Right renal pelvis (tissue), 4 donors: ENCODE measurements around the gene MED16. TPM values are rescaled to one million over a fixed set of nuclear protein-coding genes. Genes with fewer than 3 reads are reported as not detected.
"Not testable (repeated sequence)": the region's sequence is repeated elsewhere in the genome, so short reads cannot be mapped to it uniquely, and the experiment has no call there.

ENCODE experiments used
- DNase-seq, 4 donors: peaks; one replicate each; pipeline ENCODE4 v3.0.0-alpha.2; 2013; ENCODE audit warnings: low read depth in 4 of 4, low spot score in 3 of 4, missing footprints in 1 of 4
- polyA plus RNA-seq, 4 donors: library from polyadenylated mRNA; unstranded; fragments of 120-200 nt; gene quantifications; one replicate each; pipeline ENCODE4 v1.2.1, GENCODE V29; 2013; ENCODE audit not compliant: insufficient read length in 4 of 4

Gene MED16
- polyA plus RNA-seq, 4 donors: 57.1 to 70.8 (median 60.7) TPM

DNA sequence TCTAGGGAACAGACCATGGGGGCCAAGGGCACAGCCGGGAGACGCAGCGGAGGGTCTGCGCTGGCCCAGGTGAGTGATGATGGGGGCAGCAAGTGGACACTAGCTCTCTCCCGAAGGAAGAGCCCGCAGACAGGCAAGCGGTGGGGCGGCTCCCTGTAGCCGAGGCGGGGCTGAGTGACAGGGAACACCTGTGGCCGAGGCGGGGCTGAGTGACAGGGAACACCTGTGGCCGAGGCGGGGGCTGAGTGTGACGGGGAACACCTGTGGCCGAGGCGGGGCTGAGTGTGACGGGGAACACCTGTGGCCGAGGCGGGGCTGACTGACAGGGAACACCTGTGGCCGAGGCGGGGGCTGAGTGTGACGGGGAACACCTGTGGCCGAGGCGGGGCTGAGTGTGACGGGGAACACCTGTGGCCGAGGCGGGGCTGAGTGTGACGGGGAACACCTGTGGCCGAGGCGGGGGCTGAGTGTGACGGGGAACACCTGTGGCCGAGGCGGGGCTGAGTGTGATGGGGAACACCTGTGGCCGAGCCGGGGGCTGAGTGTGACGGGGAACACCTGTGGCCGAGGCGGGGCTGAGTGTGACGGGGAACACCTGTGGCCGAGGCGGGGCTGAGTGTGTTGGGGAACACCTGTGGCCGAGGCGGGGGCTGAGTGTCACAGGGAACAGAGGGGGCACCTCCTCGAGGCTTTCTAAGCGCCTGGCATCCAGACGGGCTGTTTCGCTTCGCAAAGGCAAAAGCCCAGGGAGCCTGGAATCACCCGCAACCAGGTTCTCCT lies 1.4 kb downstream of the MED16 start:
- DNase-seq: not testable (repeated sequence)

DNA sequence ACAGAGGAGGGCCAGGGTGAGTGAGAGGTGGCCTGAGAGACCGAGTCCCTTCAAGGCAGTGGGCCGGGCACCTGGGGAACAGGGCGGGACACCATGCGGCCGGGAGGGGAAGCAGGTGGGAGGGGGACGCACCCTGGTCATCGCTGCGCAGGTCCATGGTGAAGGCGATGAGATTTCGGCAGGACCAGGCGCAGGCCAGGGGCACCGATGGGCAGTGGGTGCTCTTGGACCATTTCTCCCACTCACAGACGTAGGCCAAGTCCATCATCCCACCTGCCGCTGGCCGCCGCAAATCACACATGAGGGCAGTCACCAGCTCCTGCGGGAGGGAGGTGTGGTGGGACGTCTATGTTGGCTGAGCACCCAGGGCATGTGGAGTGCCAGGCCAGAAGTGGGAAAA lies 2.2 kb downstream of the MED16 start:
- no peak for DNase-seq

DNA sequence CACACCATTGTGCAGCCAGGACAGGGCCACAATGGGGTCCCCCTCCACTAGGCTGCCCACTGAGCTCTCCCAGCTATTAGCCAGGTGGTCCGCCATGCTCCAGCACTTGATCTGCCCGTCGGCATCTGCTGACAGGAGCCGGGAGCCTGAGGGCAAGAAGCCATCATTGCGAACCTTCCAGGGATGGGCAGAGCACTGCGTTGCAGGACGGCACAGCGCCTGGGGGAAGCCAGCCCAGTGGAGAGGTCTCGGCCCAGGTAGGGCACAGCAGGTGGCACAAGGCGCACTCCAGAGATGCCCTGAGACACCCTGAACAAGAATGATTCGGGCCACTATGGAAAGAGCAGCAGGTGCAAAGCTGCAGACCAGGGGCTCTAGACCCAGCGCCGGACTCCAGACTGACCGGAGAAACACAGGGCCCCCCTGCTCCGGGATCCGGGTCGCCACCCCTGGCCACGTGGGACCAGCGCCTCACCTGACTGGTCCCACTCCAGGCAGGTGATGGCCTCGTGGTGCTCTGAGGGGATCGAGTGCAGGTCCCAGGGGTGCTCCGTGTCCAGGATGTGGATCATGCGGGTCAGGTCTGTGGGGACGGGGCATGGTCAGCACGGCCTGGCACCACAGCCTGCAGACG lies 3.2 kb downstream of the MED16 start:
- no peak for DNase-seq

DNA sequence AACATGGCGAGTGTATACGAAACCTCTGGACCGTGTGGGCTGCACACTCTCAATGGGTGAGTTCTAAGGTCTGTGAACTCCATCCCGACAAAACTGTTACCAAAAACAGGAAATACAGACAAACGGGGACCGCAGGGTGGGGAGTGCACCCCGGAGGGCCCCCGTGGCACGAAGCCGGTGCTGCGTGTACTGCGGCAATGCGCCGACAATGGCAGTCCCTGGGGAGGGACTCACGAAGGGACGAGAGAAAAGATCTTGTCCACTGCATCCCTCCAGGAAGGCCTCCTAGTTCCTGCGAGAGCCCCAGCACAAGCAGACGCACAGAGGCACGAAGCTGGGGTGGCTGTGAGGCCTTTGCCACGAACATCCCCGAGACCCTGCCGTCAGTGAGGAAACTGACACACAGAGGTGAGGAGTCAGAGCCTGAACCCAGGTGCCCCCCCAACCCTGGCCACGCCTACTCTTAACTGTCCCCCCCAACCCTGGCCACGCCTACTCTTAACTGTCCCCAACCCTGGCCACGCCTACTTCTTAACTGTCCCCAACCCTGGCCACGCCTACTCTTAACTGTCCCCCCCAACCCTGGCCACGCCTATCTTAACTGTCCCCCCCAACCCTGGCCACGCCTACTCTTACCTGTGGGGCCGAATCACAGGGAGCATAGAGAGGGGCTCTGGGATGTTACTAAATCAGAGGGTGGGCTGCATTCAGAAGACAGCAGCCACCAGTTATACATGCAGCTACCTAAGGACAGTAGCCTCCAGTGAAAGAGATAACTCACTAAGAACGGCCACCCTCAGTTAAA lies 4.2 kb downstream of the MED16 start:
- DNase-seq: no peak

DNA sequence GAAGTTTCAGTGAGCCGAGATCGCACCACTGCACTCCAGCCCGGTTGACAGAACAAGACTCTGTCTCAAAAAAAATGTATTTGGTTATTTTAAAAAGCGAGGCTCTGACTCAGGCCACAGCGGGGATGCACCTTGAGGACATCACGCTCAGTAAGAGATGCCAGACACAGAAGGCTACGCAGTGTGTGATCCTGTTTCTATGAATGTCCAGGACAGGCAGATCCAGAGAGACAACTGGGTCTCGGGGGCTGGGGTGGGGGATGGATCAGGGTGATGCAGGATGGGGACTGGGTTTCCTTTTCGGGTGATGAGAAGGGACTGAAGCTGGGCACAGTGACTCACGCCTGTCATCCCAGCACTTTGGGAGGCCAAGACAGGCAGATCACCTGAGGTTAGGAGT lies 5.4 kb downstream of the MED16 start:
- DNase-seq: no peak

DNA sequence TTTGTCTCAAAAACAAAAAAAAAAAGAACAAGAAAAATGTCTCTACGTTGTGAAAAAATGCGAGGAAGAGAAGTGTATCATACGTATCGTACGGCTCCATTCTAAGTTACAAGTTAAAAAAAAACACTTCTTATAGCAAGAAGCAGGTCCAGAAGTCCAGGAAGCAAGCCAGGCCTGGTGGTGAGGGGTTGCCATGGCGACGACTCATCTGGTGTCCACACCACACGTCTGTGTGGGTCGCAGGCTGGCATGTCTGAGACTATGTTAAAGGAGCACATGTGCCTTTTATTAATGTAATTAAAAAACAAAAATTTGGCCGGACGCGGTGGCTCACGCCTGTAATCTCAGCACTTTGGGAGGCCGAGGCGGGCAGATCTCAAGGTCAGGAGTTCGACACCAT lies 5.9 kb downstream of the MED16 start:
- no peak for DNase-seq

DNA sequence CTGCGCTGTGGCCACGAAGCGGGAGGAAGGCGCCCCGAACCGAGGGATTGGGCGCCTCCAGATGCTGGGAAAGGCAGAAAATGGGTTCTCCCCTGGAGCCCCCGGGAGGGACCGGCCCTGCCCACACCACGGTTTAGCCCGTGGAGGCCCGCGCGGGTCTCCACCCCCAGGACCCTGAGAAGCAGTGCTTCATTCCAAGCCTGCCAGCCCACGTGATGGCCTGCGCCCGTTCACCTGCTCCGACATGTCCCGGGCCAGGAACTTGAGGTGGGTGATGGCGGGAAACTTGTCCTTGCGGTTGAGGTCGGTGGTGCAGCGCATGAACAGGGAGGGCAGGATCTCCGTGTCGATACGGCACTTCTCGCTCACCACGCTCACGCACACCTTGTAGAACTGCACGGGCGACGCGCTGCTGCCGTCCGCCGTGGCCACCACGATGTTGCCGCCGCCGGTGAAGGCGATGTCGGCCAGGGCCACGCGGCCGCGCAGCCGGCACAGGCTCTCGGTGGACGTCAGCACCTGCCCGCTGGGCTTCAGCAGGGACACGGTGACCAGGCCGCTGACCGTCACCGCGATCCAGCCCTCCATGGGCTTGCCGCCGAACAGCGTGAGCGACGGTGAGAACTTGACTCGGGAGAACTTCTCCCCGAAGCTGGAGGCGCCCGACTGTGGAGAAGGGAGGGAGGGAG lies 7.3 kb downstream of the MED16 start:
- no peak for DNase-seq

DNA sequence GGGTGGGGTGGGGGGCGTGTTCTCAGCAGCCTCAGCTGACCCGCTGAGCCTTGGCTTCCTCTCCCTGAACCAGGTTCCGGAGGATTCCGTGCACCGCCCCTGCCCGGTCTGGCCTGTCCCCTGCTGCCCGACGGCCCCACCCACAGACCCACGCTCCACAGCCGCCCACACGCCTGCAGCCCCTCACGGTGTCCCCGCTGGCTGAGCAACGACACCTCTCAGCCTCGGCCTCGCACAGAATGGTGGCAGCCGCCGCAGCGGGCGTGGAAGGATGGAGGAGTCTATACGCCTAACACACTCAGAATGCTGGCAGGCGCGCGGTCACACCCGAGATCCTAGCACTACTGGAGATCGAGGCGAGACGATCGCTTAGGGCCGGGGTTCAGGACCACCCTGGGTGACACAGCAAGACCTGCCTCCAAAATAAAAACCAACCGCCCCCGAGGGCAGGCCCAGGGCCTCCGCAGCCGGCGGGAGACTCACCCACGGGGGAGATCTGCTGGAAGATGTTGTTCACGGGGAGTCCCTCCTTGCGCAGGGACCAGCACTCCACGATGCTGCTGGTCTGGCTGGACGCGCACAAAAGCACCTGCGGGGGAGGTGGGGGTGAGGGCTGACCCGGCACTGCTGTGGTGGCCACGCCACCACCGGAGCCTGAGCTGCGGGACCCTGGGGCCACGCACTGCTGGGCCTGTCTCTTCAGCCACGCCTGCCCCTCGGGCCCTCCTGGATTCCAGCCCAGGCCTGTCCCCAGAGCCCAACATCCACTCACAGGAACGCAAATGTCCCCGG lies 8.4 kb downstream of the MED16 start:
- no peak for DNase-seq

DNA sequence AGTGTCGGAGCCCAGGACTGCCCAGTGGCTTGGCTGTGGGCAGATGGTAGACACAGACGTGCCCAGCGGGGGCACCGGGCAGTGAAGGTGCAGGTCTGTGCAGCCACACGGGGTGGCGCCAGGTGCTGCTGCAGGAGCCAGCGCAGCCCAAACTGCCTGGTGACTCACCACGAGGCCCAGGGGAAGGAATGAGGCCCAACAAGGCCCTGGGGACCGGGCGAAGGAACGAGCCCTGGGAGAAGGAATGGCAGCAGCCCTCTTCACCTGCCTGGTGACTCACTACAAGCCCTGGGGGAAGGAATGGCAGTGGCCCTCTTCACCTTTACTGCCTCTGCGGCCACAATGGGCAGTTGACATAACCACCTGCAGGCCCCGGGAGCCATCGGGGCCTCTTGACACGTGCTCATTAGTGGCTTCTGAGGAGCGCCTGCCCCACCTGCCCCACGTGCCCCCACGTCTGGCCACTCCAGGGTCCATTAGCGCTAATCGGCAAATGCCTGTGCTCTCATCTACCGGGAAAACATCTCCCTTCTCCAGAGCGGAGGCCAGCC lies 9.3 kb downstream of the MED16 start:
- no peak for DNase-seq

DNA sequence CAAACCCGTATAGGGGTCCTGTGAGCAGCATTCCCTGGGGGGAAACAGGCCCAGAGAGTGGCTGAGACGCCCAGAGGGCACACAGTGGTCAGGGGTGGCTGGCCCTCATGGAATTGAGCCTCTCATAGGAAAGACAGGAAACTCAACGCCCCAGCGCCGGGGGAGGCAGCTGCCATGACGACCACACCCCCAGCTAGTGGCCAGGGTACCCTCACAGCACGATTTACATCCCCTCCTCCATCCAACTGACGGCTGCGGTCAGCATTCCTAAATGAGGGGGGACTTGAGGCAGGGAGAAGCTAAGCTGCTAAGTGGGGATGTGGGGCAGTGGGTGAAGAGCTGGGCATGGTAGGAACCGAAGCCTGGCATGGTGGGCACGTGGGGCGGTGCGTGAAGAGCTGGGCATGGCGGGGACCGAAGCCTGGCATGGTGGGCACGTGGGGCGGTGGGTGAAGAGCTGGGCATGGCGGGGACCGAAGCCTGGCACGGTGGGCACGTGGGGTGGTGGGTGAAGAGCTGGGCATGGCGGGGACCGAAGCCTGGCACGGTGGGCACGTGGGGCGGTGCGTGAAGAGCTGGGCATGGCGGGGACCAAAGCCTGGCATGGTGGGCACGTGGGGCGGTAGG lies 10.0 kb downstream of the MED16 start:
- DNase-seq: no peak

DNA sequence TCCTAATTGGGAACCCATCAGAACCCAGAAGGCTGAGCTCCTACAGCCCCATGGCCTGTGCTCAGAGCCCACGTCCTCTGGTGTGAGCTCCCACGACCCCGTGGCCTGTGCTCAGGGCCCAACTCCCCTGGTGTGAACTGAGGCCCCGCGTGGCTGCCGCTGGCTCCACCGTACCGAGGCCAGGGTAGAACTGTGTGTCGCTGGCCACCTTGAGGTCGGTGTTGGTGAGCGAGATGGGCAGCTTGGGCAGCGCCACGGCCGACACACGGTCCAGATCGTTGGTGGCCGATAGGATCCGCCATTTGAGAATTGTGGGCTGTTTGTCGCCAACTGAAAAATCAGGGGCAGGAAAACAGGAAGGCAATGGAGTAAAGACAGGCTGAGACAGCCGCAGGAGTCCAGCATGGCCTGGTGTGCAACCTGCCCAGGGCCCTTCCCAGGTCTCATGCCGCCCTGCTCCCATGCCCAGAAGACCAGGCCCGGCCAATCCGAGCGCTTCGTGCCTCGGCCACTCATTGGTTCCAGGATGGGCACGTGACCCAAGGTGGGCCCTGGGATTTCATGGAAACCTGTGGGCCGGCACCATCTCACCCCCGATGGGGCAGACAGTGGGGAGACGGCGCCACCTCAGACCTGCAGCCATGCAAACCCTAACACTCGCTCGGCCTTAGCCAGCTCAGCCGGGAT lies 11.5 kb downstream of the MED16 start:
- no peak for DNase-seq

DNA sequence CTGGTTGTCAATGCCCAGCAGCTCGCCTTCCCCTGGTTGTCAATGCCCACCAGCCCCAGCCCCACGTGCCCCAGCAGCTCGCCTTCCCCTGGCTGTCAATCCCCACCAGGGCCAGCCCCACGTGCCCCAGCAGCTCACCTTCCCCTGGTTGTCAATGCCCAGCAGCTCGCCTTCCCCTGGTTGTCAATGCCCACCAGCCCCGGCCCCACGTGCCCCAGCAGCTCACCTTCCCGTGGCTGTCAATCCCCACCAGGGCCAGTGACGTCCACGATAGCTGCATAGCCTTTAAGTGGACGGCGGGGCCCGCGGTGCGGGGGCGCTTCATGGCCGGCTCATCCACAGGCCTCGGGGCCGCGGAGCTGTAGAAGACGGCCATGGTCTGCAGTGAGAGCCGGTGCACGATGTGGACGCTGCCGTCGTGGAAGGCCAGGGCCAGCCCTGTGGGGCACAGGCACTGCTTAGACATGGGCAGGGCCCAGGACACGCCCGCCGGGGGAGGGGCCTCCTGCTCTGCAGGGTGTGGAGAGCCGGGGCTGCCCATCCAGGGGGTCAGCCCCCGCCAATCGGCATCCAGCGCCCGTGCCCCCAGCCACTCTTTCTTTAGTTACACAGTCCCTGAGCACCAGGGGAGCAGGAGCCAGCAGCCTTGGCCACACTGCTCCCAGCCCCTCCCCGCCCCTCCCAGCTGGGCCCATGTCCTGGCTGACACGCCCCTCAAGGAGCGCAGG lies 13.1 kb downstream of the MED16 start:
- no peak for DNase-seq

DNA sequence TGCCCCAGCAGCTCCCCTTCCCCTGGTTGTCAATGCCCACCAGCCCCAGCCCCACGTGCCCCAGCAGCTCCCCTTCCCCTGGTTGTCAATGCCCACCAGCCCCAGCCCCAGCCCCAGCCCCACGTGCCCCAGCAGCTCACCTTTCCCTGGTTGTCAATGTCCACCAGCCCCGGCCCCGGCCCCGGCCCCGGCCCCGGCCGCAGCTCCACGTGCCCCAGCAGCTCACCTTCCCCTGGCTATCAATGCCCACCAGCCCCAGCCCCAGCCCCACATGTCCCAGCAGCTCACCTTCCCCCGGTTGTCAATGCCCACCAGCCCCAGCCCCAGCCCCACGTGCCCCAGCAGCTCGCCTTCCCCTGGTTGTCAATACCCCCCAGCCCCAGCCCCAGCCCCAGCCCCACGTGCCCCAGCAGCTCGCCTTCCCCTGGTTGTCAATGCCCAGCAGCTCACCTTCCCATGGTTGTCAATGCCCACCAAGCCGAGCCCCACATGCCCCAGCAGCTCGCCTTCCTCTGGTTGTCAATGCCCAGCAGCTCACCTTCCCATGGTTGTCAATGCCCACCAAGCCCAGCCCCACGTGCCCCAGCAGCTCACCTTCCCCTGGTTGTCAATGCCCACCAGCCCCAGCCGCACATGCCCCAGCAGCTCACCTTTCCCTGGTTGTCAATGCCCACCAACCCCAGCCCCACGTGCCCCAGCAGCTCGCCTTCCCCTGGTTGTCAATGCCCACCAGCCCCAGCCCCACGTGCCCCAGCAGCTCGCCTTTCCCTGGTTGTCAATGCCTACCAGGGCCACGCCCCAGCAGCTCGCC lies 14.0 kb downstream of the MED16 start:
- DNase-seq: not testable (repeated sequence)

DNA sequence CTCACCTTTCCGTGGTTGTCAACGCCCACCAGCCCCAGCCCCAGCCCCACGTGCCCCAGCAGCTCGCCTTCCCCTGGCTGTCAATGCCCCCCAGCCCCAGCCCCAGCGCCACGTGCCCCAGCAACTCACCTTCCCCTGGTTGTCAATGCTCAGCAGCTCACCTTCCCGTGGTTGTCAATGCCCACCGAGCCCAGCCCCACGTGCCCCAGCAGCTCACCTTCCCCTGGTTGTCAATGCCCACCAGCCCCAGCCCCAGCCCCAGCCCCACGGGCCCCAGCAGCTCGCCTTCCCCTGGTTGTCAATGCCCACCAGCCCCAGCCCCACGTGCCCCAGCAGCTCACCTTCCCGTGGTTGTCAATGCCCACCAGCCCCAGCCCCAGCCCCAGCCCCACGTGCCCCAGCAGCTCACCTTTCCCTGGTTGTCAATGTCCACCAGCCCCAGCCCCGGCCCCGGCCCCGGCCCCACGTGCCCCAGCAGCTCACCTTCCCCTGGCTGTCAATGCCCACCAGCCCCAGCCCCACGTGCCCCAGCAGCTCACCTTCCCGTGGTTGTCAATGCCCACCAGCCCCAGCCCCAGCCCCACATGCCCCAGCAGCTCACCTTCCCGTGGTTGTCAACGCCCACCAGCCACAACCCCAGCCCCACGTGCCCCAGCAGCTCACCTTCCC lies 14.9 kb downstream of the MED16 start:
- not testable (repeated sequence) for DNase-seq

DNA sequence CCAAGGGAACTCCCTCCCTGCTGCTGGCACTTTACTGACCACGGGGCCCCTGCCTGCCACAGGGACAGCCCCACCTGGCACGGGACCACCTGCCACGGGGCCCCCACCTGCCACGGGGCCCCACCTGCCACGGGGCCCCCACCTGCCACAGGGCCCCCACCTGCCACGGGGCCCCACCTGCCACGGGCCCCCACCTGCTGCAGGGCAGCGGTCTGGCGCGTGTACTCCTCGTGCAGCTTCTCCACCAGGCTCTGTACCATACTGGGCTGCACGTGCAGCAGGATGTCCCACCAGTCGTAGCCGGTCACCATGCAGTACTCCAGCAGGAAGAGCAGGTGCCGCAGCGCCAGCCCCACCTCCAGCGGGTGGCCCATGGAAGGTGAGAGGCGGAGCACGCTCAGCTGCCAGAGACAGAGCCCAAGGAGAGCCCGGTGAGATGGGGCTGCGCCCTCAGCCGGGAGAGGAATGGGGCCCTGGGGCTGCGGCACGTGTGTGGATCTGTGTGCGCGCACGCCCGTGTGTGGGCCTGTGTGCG lies 16.1 kb downstream of the MED16 start:
- no peak for DNase-seq

DNA sequence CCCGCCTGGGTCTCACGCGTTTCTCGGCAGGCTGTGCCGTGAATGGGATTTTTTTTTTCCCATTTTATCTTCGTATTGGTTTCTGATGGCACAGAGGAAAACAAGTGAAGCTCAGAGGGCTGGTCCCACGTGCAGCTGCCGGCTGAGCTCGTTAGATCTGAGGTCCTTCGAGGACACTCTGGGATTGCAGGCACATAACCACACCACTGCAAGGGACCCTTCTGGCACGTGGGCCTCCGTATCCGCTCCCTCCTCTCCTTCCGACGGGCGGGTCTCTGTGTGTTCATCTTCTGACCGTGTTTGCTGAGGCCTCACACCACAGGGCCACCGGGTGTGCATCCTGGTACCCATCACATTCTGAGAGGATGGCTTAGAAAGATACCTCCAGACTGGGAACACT lies 16.9 kb downstream of the MED16 start:
- no peak for DNase-seq
